ENCODE results near the gene TRPV4. TPM values are rescaled to one million over a fixed set of nuclear protein-coding genes. Genes with fewer than 3 reads are reported as not detected.

TRPV4 gene
- total RNA-seq, 4 donors from 2014 or later: not detected

DNA sequence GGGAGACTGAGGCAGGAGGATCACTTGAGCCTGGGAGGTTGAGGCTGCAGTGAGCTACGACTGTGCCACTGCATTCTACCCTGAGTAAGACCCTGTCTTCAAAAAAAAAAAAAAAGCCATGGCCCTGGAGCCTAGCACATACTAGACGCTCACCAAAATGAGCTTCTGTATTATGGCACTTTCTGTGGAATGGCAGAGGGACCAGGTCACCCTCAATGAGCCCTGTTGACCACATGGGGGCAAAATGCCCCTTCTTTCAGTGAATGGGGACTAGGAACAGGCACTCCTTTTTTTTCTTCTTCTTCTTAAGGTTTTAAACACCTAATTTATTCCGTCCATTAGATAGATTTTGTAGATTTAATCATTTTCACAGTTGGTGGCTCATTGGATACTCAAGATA lies 69.1 kb downstream of the TRPV4 start:
- H3K4me3 ChIP-seq: no peak overlapping the region
- TF ChIP-seq, protein P1, sequence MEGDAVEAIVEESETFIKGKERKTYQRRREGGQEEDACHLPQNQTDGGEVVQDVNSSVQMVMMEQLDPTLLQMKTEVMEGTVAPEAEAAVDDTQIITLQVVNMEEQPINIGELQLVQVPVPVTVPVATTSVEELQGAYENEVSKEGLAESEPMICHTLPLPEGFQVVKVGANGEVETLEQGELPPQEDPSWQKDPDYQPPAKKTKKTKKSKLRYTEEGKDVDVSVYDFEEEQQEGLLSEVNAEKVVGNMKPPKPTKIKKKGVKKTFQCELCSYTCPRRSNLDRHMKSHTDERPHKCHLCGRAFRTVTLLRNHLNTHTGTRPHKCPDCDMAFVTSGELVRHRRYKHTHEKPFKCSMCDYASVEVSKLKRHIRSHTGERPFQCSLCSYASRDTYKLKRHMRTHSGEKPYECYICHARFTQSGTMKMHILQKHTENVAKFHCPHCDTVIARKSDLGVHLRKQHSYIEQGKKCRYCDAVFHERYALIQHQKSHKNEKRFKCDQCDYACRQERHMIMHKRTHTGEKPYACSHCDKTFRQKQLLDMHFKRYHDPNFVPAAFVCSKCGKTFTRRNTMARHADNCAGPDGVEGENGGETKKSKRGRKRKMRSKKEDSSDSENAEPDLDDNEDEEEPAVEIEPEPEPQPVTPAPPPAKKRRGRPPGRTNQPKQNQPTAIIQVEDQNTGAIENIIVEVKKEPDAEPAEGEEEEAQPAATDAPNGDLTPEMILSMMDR (IDR thresholded peaks at IDR 0.05 in 4 of 5, conservative IDR thresholded peaks at IDR 0.05 in 1 of 5): no peak
- TF ChIP-seq POLR2A (IDR thresholded peaks at IDR 0.05): no peak
- intact Hi-C loops (cut with DNase I; ENCODE audit: low total_unique reads): no loop called here
- ATAC-seq (no peak), DNase-seq (no peak)
- H3K4me1 ChIP-seq: no peaks in the 10 kb centered on the region
- H3K27ac ChIP-seq: no peak overlapping the region
- in situ Hi-C loops (cut with MboI; ENCODE audit: low sequenced_read_pairs in 4 of 4): no loop called here
- H3K27me3 ChIP-seq: no peaks in the 10 kb centered on the region
- H3K9me3 ChIP-seq: no peaks in the 10 kb centered on the region
- no peaks in the 10 kb centered on the region for H3K36me3 ChIP-seq

DNA sequence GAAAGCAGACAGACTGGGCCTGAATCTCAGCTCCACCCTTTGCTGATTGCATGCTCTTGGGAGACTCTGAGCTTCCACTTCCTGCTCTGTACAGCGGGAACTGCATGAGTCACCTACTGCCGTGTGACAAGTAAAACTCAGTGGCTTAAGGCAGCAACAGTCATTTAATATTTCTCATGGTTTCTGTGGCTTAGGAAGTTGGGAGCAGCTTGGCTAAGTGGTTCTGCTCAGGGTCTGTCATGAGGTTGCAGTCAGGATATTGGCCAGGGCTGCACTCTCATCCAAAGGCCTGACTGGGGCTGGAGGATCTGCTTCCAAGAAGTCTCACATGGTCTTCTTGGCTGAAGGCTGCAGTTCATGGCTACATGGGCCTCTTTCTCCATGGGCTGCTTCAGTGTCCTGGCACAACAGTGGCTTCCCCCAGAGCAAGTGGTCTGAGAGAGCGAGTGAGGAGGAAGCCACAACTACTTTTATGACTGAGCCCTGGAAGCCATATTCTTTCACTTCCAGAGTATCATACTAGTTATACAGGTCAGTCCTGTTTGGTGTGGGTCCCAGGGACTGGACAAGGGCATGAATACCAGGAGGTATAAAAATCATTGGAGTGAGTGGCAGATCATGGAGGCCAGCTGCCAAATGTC lies 69.9 kb downstream of the TRPV4 start:
- TF ChIP-seq, protein P1 (IDR thresholded peaks at IDR 0.05 in 4 of 5, conservative IDR thresholded peaks at IDR 0.05 in 1 of 5): no peak
- Histone ChIP-seq H3K4me1 (no peaks in the 10 kb centered on the region), H3K36me3 (no peaks in the 10 kb centered on the region), H3K27ac (no peak overlapping the region), H3K27me3 (no peaks in the 10 kb centered on the region), H3K9me3 (no peaks in the 10 kb centered on the region), H3K4me3 (no peak overlapping the region)
- in situ Hi-C loops (cut with MboI; ENCODE audit: low sequenced_read_pairs in 4 of 4) (no loop called here), intact Hi-C loops (cut with DNase I; ENCODE audit: low total_unique reads) (no loop called here)
- ATAC-seq (no peak), DNase-seq (no peak)

DNA sequence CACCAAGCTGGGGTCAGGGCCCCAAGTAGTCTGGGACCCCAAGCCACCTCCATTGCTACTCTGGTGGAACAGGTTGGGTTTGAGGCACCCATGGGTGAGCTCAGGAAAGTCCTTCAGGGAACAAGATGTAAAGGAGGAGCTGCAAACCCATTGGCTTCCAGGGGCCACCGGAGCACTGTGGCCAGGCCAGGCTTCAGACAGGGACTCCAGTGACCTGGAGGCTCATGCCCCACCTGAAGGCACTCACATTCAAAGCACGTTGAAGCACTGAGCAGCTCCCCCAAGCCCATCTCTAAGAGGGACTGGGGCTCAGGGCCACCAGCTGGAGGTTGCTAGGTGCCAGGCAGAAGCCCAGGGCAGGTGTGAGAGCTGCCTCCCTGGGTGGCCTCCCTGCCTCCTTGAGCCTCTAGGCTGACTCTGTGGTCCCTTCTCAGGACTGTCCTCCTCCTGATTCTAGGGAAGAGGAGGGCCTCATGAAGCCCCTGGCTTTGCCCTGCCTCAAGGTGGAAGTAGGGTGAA lies 70.5 kb downstream of the TRPV4 start:
- H3K27me3 ChIP-seq: no peaks in the 10 kb centered on the region
- DNase-seq: no peak
- intact Hi-C loops (cut with DNase I; ENCODE audit: low total_unique reads): no loop called here

DNA sequence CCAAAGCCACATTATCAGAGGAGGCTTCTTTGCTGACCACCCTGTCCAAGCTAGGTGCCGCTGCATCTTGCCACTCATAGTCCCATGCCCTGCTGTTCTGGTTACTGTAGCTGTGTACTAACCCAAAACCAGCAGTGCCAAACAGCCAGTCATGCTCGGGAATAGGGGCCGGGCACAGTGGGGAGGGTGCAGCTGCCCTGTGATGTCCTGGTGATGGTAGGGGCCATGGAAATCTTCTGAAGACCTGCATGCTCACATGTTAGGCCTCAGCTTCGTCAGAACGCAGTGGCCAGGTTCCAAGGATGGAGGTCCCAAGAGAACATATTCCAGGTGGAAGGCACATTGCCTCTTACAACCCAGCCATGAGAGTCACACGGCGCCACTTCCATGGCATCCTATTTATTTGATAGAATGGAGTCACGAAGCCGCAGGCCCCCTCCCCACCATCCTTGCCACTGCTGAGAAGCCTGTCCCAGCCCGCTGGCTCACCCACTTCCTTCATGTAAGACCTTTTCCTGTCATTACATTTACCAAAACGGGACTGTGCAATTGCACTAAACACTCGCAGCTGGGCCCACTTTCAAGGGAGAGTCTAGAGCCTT lies 71.0 kb downstream of the TRPV4 start:
- H3K4me1 ChIP-seq: no peaks in the 10 kb centered on the region
- DNase-seq (no peak), ATAC-seq (no peak)
- no peaks in the 10 kb centered on the region for H3K36me3 ChIP-seq
- H3K9me3 ChIP-seq: no peaks in the 10 kb centered on the region
- H3K4me3 ChIP-seq: no peak overlapping the region
- no peaks in the 10 kb centered on the region for H3K27me3 ChIP-seq
- H3K27ac ChIP-seq: no peak overlapping the region
- intact Hi-C loops (cut with DNase I; ENCODE audit: low total_unique reads): no loop called here
- in situ Hi-C loops (cut with MboI; ENCODE audit: low sequenced_read_pairs in 4 of 4): no loop called here
- TF ChIP-seq POLR2A (IDR thresholded peaks at IDR 0.05): no peak
- TF ChIP-seq, protein P1 (IDR thresholded peaks at IDR 0.05 in 4 of 5, conservative IDR thresholded peaks at IDR 0.05 in 1 of 5): no peak

More for the DNA sequence above, 70.5 kb downstream of the TRPV4 start:
- Histone ChIP-seq H3K4me3 (no peak overlapping the region), H3K9me3 (no peaks in the 10 kb centered on the region), H3K36me3 (no peaks in the 10 kb centered on the region), H3K27ac (no peak overlapping the region), H3K4me1 (no peaks in the 10 kb centered on the region)
- in situ Hi-C loops (cut with MboI; ENCODE audit: low sequenced_read_pairs in 4 of 4): no loop called here
- no peak for TF ChIP-seq POLR2A (IDR thresholded peaks at IDR 0.05)
- TF ChIP-seq, protein P1 (IDR thresholded peaks at IDR 0.05 in 4 of 5, conservative IDR thresholded peaks at IDR 0.05 in 1 of 5): no peak
- ATAC-seq: no peak
